GM21723 (cell line): ENCODE data around the gene ARID5A.

Experiments
- ATAC-seq: cut with Tn5 transposase; IDR thresholded peaks from one replicate; pipeline ENCODE4 v1.9.1; 2021; ENCODE audit warnings: mild to moderate bottlenecking, moderate library complexity; ENCODE audit not compliant: unreplicated experiment

The ARID5A gene

DNA sequence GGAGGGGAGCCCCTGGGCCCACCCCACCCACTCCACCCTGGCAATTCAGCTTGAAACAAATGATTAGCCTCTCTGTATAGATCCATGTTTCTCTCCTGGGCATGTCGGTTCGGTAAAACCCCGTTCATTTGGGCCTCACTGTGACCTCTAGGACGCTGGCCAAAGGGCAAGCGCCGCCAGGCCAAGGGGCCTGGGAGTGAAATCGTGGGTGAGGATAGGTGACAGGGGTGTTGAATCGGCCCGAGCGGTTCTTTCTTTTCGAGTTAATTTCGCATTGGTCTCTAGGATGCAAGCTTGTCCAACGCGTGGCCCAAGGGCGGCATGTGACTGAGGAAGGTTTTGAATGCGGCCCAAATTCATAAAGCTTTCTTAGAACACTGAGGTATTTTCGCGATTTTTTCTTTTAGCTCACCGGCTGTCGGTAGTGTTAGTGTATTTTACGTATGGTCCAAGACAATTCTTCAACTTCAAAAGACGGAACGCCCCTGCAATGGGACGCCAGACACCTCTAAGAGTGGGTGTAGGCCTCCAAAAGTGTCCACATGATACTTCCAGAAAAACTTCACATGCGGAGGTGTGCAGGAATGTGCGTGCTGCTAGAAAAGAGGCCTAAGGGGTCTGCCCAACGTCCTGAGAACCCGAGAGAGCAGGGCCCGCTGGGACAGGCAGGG, 9.8 kb upstream of the ARID5A start:
- no peak for ATAC-seq

DNA sequence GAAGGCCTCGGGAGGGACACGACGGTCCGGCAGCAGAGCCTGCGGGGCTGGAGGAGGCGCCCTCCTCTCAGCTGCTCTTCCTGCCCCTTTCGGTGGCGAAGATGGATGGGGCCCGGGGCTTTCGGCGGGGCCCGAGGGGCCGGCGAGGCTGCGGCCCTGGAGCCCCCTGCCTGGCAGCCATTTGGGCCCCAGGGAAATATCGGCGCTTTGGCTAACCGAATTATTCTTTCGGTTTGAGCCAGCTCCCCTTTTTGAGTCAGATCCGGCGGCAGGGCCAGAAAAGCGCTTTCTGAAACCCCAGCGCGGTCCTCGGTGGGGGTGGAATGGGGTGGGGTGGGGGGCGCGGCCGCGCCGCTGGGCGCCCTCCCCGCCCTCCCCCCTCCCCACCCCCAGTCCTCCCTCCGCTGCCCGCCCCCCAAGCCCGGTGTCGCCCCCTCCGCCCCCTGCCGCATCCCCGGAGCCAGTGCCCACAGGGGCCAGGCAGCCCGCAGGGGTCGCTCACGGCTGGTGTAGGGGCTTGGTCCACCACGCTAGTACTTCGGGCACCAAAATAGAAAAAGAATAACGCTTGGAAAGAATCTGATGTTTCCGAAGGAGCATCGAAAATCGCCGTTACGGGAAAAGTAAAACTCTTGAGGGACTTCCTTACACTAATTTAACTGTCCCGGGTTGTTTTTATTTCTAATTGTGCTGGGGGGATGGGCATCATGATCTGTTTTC, 9.1 kb upstream of the ARID5A start:
- ATAC-seq, result no peak

- no peak for ATAC-seq
Observed at GRCh38 chr2:96528006-96528699, 8.4 kb upstream of the ARID5A start.

GRCh38 chr2:96528700-96529375, 7.7 kb upstream of the ARID5A start:
- ATAC-seq, result no peak

- no peak for ATAC-seq
Observed at GRCh38 chr2:96529376-96530143, 7.0 kb upstream of the ARID5A start.

GRCh38 chr2:96530144-96530430, 6.5 kb upstream of the ARID5A start:
- no peak for ATAC-seq

DNA sequence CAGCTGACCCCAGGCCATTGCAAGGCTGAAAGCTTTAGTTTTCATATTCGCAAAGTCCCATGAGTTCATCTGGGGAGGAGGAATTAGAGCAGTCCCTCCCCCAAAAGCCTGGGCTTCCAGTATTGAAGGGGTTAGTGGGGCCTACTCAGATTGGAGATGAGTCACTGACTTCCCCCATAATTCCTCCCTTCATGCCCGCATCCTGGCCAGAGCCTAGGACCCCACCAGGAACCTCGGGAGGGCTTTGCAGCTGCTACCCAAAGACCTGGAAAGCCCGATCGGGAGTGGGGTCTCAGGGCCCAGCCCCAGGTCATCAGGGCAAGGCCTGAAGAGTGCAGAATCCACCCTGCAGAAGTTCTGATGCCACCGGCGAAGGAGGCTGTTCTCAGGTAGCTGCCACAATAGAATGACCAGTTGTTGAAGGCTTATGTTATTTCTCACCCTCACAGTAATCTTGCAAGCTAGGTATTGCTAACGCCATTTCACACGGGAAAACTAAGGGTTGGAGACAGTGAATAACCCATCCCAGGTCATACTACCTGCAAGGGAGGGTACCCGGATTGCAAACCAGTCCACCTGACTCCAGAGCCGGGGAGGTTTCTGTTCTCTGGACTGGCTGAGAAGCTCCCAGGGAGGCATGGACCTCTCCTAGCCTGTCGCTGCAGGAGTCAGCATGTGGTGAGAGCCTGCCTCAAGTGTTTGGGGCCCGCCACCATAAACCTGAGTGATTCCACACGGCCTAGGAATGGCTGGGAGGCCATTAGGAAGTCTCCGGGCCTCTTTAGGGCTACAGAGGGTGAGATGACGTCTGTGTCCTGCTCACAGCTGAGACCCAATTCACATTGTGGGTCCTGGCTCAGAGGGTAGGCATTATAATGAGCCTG, 5.8 kb upstream of the ARID5A start:
- ATAC-seq, result no peak

DNA sequence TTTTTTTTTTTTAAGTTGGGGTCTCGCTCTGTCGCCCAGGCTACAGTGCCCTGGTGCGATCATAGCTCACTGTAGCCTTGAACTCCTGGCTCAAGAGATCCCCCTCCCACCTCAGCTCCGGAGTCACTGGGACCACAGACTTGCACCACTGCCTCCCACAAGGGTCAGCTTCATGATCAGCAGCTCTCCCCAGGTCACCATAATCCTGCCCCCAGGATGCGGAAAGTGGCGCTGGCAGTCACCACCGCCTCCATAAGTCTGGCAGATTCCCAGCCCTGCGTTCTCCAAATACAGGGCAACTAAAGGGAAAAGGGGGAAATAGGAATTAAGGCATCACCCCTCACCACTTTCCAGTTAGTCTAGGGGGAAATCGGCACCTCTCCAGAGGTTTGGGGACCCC, 5.2 kb upstream of the ARID5A start:
- ATAC-seq, result no peak

GRCh38 chr2:96531872-96532505, 4.6 kb upstream of the ARID5A start:
- ATAC-seq, result peak; percentile 29

GRCh38 chr2:96532641-96533291, 3.8 kb upstream of the ARID5A start:
- ATAC-seq, result no peak

DNA sequence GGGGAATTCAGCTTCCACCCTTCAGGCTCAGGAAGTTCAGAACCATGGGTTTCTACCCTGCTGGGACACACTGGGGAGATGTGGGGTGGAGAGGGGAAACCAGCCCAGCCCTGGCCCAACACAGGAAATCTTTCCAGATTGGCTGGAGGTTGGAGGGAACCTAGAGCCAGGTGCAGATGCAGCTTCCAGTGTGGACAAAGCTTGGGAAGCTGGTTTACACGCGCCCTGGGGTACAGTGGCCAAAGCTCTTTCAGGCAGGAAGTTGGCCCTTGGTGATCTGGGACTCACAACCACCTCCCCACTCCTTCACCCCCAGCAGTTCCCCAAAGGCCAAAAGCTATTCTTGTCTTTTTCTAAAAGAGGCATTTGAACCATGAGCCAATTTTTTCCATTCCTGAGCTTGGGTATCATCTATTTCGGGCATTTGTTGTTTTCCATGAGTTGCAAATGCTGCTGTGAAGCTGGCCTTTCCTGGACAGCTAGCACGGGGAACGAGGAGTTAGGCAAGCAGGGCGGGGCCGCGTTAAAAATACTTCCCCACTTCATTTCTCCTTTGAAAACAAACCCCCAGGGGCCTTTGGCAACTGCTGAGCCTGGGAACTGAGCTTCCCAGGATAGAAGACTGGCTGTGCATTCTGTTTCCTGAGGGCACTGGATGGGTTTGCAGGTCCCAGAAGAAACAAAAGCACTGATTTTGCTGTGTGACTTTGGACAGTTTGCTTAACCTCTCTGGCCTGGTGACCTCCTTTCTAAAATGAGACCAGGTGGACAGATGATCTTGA, 3.1 kb upstream of the ARID5A start:
- no peak for ATAC-seq

GRCh38 chr2:96534141-96534540, 2.4 kb upstream of the ARID5A start:
- ATAC-seq, result no peak

GRCh38 chr2:96534701-96535181, 1.8 kb upstream of the ARID5A start:
- ATAC-seq, result no peak

DNA sequence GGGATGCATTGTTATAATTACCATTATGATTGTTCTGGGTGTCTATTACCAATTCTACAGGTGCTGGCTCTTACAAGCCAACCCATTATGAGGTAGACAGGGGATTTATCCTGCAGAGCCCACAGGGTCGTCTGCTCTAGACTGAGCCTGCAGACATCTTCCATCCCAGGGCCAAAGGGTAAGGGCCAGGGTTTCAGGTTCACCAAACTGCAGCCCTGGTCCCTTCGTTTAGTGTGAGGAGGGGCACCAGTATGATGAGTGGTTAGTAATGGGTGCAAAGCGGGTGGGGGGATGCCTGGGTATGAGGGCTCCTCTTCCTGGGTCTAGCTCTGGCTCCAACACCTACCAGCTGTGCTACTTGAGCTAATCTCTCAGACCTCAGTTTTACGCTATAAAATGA, 1.2 kb upstream of the ARID5A start:
- ATAC-seq, result no peak

GRCh38 chr2:96537066-96537733, 648 bp downstream of the ARID5A start:
- ATAC-seq, result peak; percentile 50

DNA sequence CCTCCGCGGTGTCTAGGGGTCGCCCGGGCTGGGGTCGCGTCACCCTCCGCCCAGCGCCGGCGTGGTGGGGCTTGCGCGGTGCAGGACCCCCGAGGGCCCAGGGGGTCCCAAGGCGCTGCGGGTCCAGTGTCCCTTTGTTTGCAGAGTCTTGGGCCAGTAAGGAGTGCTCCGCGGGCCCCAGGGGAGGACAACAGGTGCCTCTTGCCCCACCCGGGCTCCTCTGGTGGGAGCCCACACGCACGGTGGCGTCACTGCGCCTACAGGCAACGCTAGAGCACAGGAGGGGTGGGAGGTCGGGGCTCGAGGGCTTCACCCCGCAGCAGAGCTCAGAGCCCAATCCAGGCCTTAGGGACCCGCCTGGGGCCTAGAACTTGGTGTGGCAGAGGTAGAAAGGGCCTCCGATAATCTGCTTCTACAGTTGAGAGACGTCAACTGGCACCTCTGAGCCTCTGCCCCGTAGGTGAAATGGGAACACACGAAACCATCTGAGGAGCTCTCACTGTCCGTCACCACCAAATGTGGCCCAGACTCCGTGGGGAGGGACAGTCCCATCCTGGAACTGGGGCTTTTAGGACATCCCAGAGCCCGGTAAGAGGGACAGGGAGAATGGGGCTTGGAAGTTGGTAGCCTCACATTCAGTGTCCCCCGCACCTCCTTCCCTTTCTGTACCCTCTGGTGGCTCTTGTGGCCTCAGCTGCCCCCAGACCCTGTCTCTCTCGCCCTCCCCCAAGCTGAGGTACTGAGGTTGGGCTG, 1.4 kb downstream of the ARID5A start:
- ATAC-seq, result no peak
